HK-2 (cell line): Measurements from ENCODE around the gene BMPER.
"Not testable (repeated sequence)": the region's sequence is repeated elsewhere in the genome, so short reads cannot be mapped to it uniquely, and the experiment has no call there.

ENCODE experiments used
- DNase-seq: peaks from one replicate; pipeline ENCODE4 v3.0.0-alpha.2; 2018; ENCODE audit not compliant: unreplicated experiment

Gene BMPER

DNA sequence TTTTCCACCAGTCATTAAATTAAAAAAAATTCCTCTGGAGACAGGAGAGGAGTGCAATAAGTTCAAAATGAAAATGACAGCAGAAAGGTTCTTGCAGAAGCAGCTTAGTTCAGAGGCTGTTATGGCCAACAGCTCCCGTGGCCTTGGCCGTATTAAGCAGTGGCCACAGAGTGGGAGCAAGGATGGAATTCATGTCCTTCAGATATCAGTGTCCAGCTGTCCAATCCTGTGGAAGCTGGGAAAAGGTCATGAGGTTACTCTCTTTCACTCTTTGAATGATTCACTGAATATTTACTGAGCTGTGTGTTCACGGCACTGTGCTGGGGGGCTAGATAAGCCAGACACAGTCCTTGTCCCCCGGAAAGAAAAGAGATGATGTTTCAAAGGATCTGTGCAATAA, 231.8 kb downstream of the BMPER start:
- DNase-seq: no peak

DNA sequence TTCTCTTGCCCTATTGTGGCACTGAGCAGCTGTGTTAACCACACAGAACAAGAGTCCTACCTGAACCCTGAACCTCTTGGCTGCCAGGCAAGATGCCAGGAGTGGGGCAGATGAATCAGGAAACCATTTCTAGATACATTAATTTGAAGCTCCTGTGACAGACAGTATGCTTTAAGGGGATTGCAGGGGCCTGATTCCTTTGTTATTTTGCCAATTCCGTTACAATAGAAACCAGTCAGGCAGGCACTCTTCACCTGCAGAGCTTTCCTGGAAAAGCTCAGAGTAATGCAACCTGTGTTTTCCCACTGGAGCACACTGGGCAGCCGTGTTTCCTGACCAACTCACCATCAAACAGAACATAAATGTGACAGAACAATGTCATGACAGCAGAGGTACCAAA, 233.1 kb downstream of the BMPER start:
- DNase-seq: no peak

DNA sequence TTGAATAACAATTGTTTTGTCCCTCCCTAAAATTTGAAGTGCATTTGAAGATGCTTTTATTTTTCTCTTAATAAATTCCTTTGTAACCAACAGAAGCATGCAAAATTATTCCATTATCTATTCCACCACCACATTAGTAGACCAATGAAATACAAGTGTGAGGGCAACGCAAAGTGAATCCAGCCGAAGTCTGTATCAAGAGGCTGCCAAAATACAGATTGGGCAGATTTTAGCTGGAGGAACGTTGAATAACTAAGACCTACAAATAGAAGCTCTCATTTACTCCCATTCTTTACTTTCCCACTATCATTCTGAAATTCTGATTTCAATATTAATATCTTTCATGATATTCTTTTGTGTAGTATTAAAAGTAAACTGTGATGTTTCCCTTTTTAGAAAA, 233.7 kb downstream of the BMPER start:
- no peak for DNase-seq

DNA sequence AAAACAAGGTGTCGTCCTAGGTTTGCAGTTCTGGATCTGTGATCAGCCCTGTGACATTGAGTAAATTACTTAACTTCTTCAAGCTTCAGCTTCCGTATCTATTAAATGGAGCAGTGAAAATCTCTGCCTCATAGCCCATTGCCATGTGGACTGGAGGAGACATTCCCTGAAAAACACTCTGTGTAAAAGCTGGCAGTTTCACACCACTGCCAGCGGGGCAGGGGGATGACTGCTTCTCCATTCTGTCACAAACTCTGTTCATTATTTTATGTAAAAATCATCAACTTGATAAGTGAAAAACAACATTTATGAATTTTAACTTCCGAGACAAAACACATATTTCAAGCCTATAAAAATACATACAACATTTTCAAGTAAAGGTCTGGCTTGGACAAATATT, 234.7 kb downstream of the BMPER start:
- DNase-seq: no peak

DNA sequence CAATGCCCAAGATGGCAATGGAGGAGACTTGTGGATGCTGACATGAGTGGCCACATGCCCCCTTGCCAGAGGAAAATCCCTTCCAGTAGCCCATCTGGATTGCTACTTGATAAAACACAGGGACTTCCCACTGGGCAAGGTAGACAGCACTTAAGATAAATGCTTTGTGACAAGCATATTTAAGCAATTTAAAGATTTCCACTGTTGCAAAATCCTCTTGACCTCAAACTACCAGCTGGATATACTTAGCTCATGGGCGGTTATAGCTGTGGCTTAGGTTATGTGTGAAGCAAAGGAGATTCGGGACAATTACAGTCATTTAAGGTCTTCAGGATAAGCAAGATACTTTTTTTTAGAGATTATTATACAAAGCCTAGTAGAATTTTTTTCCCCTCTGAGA, 238.1 kb downstream of the BMPER start:
- DNase-seq: no peak

DNA sequence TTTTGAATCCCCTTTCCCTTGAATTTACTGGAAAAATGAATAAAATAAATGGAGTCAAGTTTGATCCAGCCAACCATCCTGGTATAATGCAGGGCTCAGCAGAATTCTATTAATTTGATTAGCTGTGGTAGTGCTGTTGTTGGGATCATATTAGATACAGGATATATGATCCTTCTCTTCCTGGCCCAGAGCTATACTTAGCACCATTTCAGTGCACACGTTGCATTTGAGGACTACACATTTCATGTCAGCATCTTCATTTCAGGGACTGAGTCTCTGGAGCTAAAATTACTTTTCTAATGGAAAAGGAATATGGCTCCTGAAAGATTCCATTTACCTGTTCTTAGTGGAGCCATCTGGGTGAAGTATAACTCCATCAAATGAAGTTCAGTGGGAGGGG, 240.3 kb downstream of the BMPER start:
- DNase-seq: no peak

DNA sequence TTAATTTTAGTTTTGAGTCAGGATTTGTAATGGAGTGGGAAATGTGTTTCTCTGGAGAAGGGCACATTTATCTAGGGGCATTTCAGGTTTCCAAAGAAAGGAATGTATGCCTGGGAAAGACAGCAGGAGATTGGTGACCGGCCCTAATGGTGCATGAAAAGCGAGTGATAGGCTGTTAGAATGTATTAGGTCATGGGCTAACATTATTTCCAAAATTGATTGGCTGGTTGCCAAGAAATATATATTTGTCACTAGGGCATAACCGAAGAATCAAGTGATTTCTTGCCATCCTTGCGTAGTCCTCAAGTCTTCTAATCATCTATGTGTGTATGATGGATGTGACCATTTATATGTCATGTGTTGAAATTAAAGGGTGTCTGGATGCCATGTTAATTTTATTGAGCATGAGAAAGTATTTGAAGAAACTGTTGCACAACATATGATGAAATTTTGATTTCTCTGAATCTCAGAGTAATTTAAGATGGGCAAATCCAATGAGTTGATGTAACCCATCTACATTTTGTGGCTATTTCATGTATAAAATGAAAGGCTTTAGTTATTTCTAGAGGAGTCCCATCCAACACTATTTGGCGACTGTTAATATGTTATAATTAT, 248.4 kb downstream of the BMPER start:
- no peak for DNase-seq

DNA sequence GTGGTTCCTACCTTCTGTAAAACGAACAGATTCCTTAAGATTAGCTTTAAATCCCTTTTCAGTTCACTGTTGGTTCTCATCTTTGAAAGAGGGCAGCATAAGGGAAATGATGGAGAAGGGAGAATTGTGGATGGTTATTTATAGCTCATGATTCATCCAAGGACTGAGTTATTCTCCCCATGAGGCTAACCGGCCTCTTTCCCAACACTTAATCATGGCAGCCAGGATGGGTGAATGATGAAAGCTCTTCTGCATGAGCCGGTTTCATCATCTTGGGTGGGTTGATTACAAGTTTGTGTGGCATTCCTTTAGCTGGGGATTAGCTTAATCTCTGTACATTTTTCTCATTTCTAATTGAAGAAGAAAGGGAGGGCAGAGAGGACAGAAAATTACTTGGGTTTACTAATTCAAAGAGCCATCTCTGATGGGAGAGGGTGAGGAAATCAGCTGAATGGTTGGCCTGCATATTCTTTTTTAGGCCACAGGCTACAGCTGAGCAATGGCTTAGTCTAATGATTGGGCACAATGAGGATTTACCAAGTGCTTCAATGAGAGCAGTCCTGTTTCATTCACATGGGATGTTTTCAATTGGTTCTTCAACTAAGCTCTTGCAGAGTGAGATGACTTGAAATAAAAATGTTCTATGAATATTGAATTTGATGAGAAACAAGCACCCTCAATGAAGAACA, 250.0 kb downstream of the BMPER start:
- DNase-seq: no peak

DNA sequence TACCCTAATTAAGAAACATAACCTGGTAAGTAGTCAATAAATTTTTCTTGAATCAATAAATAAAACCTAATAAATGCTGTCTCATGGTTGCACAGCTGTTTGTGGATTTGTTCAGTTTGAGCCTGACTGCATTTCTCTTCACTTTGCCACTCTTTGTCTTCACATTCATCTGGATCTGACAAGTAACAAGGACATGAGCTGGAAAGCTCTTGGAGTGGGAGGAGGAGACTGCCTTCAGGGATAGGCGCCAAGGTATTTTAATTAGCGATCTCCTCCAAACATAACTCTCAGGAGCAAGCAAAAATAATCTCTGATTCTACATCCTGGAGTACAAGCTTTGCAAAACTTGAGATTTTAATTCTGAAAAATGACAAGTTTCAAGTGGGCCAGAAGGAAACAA, 251.0 kb downstream of the BMPER start:
- no peak for DNase-seq

DNA sequence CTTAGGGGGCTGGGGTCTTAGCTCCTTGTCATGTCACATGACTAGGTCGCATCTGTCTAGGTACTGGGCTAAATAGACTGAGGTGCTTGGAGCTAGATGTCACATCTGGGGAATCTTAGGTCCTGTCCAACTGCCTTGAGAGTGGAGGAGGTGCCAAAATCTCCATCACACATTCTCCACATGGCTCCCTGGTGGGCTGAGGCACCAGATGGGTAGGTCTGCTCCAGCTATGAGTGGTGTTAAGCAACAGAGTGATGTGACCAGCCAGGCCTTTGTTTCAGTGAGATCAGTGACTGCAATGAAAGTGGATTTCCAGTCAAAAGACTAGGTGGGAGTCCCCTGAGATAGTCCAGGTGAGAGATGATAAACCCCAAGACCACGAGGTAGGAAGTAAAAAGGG, 251.8 kb downstream of the BMPER start:
- DNase-seq: no peak

DNA sequence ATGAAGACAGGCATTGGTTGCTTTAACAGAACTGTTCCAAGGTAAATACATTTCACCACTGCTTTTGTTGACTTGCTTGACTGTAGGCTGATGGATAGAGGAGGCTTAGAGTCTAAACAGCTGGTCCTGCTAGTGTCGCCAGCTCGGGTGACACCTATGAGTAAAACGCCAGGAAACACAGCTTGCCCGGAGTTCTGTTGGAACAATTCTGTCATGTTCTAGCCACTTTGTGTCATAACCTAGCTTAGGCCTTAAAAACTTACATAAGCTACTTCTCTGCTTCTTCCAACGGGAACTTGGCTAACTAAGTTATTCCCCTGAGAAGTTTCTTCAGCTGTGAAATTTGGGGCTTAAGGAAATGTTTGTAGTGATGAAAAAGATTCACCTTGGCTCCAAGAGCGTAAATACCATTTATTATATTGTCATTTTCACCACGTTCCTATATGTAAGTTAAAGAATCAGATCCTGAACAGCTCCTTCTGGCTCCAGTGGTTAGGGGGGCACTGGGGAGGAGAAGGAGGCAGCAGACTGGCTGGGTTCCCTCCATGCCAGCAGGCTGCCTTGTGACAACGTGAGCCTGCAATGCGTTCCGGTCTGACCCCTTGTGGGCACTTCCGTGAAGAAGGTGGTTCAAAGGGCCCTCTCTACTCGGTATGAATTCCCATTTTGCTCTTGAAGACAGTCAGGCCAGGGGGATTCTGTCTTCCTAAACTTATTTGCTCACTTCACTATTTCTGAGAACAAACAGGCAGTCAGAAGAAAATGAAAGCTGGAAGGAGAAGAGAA, 253.2 kb downstream of the BMPER start:
- DNase-seq: no peak

DNA sequence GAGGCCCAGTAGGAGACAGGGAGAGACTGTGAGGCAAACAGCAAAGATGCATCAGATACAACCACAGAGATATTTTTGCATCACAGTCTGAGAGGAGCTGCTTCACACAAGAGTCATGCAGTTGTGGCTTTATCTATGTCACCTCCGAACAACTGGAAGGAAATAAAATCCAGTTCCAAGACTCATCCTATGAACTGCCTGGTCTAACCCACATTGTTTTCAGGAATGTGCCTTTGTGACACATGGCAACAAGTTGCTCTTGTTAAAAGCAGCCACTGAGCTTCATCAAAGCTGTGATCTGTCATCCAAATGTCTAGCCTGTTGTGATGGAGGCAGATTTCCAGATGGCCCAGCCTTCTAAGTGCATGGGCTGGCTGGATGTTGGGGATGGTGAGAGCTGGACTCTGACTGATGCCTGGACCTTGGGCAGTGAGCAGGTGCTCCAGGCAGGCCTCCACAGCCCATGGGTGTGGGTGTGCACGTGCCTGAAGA, 255.0 kb downstream of the BMPER start:
- DNase-seq: no peak

DNA sequence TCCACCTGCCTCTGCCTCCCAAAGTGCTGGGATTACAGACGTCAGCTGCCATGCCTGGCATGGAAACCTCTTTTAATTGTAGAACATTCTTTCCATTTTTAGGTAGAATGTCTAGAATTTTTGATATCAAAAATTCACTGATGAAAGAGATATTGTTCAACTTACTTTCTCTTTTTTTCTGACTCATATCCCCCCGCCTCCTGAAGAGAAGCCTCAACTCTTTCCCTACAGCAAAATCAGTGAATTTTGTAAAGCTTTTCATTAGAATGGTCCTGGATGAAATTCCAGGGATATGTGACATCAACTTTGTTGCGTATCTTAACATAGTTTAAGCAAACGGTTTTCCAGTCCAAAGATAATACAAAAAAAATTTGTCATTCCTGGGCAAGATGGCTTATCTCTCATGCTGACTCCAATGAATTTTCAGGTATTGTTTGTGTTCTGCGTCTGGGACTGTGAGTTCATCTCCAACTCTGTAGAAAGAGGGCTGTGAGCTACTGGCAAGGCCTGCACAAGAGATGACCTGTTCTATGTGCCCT, 256.8 kb downstream of the BMPER start:
- no peak for DNase-seq

DNA sequence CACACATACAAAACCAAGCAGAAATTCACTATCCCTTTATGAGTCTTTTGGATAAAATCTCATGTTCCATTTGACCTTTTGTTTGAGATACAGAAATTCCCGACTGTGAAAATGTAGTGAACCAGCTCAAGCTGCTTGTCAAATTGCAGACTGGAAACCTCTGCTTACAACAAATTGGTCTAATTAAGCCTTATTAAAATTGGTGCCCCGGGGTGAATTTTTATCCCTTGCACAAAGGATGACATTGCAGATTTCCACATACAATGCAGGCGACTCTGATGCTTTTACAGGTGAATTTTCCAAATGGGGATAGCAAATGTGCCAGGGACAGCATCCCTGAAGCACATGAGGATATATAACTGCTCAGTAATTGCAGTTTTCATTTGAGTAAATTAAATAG, 257.3 kb downstream of the BMPER start:
- no peak for DNase-seq

DNA sequence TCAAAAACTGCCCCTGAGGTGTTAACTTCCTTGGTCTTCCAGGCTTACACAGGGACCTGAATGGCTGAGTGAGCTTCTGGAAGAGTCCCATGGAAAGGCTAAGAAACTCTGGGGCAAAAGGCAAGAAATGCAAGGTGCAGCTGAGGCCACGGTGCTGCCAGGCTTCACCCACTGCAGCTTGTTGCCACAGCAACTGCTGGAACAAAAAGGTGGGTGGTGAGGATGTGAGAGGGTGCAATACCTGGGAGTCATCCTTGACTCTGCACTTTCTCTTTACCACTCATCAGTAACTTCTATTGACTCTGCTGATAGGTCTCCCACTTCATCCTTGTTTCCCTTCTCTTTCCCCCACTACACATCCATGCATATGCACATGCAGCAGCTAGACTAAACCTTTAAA, 258.6 kb downstream of the BMPER start:
- DNase-seq: no peak

DNA sequence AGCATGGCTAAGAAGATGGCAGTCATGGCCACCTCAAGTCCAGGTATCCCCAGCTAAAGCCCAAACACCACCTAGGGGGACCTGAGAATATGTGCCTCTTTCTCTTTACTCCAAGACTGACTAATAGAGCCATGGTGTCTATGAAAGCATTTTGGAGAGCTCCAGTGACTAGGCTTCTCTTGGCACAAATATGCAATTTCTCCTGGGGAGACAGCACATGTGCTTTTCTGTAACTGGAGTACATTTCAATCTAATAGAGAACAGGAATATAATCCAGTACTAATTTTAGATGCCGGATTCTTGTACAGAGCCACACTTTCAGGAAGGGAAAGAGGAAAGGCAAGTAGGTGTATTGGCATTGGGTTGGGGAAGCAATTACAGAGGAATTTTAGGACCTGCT, 260.1 kb downstream of the BMPER start:
- DNase-seq: no peak

DNA sequence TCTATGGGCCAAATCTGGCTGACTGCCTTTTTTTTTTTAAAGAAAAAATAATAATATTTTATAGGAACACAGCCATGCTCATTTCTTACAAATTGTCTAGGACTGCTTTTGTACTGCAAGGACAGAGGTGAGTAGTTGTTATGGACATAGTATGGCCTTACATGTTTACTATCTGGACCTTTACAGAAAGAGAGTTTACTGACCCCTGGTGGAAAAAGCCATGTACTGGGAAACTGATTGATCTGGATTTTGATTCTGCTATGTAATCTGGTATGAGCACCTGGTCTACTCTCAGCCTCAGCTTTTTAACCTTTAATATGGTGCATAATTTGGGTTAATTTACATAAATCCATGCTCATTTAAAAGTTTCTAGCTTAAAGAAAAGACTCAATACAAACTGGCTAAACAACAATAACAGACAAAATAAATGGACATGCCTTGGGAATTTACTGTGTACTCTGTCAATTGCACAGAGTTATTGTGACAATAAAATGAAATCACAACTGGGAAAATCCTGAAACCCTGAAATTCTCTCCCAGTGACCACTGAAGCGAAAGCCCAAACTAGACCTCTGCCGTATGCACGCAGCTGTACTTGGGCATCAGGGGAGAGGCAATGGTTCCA, 260.7 kb downstream of the BMPER start:
- DNase-seq: no peak

DNA sequence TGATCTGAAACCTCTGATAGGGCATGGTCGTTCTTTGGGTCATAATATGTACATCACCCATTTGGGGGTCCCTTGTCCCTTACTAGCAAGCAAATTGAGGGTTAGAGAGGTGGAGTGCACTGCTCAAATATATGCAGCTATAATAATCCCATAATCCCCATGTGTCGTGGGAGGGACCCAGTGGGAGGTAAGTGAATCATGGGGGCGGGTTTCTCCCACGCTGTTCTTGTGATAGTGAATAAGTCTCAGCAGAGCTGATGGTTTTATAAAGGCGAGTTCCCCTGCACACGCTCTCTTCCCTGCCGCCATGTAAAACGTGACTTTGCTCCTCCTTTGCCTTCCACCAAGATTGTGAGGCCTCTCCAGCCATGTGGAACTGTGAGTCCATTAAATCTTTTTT, 262.7 kb downstream of the BMPER start:
- DNase-seq: no peak

DNA sequence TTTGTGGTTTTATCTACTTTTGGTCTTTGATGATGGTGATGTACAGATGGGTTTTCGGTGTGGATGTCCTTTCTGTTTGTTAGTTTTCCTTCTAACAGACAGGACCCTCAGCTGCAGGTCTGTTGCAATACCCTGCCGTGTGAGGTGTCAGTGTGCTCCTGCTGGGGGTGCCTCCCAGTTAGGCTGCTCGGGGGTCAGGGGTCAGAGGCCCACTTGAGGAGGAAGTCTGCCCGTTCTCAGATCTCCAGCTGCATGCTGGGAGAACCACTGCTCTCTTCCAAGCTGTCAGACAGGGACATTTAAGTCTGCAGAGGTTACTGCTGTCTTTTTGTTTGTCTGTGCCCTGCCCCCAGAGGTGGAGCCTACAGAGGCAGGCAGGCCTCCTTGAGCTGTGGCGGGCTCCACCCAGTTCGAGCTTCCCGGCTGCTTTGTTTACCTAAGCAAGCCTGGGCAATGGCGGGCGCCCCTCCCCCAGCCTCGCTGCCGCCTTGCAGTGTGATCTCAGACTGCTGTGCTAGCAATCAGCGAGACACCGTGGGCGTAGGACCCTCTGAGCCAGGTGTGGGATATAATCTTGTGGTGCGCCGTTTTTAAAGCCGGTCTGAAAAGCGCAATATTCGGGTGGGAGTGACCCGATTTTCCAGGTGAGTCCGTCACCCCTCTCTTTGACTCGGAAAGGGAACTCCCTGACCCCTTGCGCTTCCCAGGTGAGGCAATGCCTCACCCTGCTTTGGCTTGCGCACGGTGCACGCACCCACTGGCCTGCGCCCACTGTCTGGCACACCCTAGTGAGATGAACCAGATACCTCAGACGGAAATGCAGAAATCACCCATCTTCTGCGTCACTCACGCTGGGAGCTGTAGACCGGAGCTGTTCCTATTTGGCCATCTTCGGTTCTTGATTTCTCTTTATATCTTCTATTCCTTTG, 269.6 kb downstream of the BMPER start:
- not testable (repeated sequence) for DNase-seq

DNA sequence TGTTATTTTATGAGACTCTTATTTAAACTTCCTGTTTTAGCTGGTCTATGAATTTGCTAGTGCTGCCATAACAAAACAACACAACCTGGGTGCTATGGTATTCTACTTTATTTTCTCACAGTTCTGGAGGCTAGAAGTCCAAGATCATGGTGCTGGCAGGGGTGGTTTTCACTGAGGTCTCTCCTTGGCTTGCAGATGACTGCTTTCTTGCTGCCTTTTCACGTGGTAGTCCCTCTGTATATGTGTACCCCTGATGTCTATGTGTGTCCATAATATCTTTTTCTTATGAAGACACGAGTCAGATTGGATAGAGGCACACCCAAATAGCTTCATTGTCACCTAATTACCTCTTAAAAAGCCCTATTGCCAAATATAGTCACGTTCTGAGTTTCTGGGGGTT, 270.5 kb downstream of the BMPER start:
- DNase-seq: no peak

DNA sequence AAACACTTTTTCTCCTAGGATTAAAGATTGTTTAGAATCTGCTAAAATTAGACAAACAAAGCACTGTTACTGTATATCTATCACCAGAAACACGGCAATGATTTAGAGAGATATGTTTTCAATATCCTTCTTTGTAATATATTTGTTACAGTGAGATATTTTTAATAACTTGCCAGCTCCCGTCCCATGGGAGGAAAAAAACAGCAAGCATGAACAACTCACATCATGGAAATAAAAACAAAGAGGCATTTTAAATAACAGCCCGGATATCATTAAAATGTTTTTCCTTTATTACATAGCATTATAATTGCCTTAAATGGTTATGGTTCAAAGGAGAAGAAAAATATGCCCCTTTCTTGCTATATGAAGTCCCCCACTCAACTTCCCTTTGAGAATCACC, 272.1 kb downstream of the BMPER start:
- no peak for DNase-seq
